ENCODE data around the gene MEP1A. TPM values are rescaled to one million over a fixed set of nuclear protein-coding genes. Genes with fewer than 3 reads are reported as not detected.

Gene MEP1A
- total and polyA plus RNA-seq, 9 of the 15 experiments (the other 6 are each of a cell fraction or from before 2014, with no cell fraction given), result not detected

DNA sequence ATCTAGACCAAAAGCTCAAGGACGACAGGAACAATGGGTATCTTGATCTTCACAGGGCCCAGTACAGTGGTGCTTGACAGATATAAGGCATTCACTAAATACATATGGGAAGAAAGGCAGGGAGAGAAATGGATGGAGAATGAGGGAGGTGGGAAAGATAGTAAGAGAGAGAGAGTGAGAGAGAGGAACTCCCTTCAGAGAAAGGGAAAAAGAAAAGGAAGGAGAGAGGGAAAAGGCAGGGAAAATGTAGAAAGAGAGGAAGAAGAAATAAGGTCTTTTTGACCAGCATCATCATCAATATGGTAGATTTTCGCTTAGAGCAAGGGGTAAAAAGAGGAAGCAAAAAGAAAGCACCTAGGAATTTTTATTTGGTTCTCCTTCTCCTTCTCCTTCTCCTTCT, 47.2 kb upstream of the MEP1A start:
- Histone ChIP-seq H3K36me3 (ENCODE audit: control insufficient read depth, insufficient read depth, low read length) (no peaks in the 10 kb centered on the region), H3K9ac (ENCODE audit: insufficient read depth in 1 of 2, low read depth in 2 of 2, low read length in 2 of 2) (no peak overlapping the region), H3K4me1 (replicated peaks in 1 of 2; ENCODE audit: control insufficient read depth in 2 of 2, insufficient read depth in 2 of 2, low read length in 2 of 2) (no peaks in the 10 kb centered on the region), H3K9me1 (ENCODE audit: control insufficient read depth, insufficient read depth, low read length) (no peaks in the 10 kb centered on the region), H4K20me1 (replicated peaks; ENCODE audit: control insufficient read depth, insufficient read depth, low read length) (no peaks in the 10 kb centered on the region), H3K79me2 (ENCODE audit: control insufficient read depth, insufficient read depth, low read length) (no peaks in the 10 kb centered on the region), H3K4me2 (ENCODE audit: insufficient read depth, low read length) (no peak overlapping the region), H3K9me3 (replicated peaks; ENCODE audit: control insufficient read depth, insufficient read depth, low read depth, low read length) (no peaks in the 10 kb centered on the region), H3K27ac (ENCODE audit: extremely low read depth, low read depth, low read length) (no peak overlapping the region), H3K4me3 (no peak overlapping the region), H2AFZ (ENCODE audit: low read depth, low read length) (no peak overlapping the region), H3K27me3 (ENCODE audit: control insufficient read depth in 2 of 2, insufficient read depth in 2 of 2, low read length in 2 of 2) (no peaks in the 10 kb centered on the region)
- CTCF ChIA-PET (ENCODE audit: low intra/inter-chr PET ratio), result no interaction called here
- POLR2A ChIA-PET, result no interaction called here
- FAIRE-seq (no peak), ATAC-seq (no peak), DNase-seq (ENCODE audit: extremely low read depth in 1 of 4, low spot score in 3 of 4) (no peak)
- 0% methylated on average over 2 of the region's 2 CpGs for WGBS (ENCODE audit: insufficient coverage, low coverage, missing lambda C conversion rate)
- intact Hi-C loops (cut with micrococcal nuclease), result no loop called here
- in situ Hi-C loops (cut with MboI), result no loop called here
- no TSS peak for BruUV-seq (replicated peaks)
- TF ChIP-seq DNMT1 (IDR thresholded peaks at IDR 0.05) (no peak), ILK (tag; IDR thresholded peaks at IDR 0.05; ENCODE audit: borderline replicate concordance, low read depth) (no peak), TSC22D4 (tag; IDR thresholded peaks at IDR 0.05) (no peak), NKRF (IDR thresholded peaks at IDR 0.05; ENCODE audit: borderline replicate concordance) (no peak), ZNF318 (IDR thresholded peaks at IDR 0.05; ENCODE audit: borderline replicate concordance in 1 of 2, low read depth in 1 of 2) (no peak)
- TF ChIP-seq, protein P1, sequence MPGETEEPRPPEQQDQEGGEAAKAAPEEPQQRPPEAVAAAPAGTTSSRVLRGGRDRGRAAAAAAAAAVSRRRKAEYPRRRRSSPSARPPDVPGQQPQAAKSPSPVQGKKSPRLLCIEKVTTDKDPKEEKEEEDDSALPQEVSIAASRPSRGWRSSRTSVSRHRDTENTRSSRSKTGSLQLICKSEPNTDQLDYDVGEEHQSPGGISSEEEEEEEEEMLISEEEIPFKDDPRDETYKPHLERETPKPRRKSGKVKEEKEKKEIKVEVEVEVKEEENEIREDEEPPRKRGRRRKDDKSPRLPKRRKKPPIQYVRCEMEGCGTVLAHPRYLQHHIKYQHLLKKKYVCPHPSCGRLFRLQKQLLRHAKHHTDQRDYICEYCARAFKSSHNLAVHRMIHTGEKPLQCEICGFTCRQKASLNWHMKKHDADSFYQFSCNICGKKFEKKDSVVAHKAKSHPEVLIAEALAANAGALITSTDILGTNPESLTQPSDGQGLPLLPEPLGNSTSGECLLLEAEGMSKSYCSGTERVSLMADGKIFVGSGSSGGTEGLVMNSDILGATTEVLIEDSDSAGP (CRISPR knock-in tag; IDR thresholded peaks at IDR 0.05), result no peak

Measured in K562 (cell line).